Measurements from ENCODE around the gene CDK4.

DNA sequence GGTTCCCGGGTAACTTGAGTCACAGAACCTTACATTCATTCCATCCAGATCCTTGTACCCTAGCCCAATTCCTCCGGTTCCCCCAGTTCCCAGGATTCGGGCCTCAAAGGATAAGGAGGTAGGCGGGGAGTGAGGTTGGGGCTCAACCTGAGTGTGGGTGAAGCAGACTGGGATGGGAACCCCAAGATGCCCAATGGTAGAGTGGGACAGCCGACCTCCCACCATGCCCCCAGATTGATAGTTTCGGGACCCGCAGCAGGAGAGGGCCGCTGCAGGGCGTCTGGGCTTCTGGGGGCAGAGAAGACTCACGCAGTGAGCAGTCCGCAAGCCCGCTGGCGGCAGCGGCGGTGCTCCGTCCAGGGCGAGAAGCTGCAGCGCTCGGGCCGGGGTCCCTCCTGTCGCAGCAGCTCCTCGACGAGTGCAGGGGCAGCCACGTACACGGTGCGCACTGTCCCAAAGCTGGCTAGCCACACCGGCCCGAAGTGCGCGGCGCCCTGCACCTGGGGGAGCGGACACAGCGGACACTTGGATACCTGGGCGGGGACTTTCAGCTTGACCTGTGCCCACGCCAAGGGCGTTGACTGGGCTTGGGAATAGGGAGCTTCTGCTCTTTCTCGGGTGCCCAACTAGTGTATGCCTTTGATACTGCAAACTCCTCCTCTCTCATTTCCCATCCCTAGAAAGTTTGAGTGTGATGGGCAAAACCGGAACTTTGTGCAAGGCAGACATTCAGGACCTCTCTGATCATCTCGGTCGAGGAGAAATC, 13.8 kb upstream of the CDK4 start:
- TF ChIP-seq, protein P1, sequence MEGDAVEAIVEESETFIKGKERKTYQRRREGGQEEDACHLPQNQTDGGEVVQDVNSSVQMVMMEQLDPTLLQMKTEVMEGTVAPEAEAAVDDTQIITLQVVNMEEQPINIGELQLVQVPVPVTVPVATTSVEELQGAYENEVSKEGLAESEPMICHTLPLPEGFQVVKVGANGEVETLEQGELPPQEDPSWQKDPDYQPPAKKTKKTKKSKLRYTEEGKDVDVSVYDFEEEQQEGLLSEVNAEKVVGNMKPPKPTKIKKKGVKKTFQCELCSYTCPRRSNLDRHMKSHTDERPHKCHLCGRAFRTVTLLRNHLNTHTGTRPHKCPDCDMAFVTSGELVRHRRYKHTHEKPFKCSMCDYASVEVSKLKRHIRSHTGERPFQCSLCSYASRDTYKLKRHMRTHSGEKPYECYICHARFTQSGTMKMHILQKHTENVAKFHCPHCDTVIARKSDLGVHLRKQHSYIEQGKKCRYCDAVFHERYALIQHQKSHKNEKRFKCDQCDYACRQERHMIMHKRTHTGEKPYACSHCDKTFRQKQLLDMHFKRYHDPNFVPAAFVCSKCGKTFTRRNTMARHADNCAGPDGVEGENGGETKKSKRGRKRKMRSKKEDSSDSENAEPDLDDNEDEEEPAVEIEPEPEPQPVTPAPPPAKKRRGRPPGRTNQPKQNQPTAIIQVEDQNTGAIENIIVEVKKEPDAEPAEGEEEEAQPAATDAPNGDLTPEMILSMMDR (IDR thresholded peaks at IDR 0.05): no peak
- TF ChIP-seq EP300 (IDR thresholded peaks at IDR 0.05) (no peak), POLR2A (IDR thresholded peaks at IDR 0.05) (no peak)

Data from tibial nerve (tissue), 4 donors.